Left cardiac atrium (tissue), 4 donors: ENCODE results near the gene TSHZ2. TPM values are rescaled to one million over a fixed set of nuclear protein-coding genes. Genes with fewer than 3 reads are reported as not detected.
A peak's percentile ranks its signal among the peaks of the same experiment; 100 is the strongest.
"Not testable (repeated sequence)": the region's sequence is repeated elsewhere in the genome, so short reads cannot be mapped to it uniquely, and the experiment has no call there.

Experiments used
- ATAC-seq, 2 donors: fragments of 200-7000 bp; cut with Tn5 transposase; one replicate each; pipeline ENCODE4 v1.9.1; 2020; ENCODE audit warnings: mild to moderate bottlenecking in 2 of 2, moderate library complexity in 2 of 2
- DNase-seq: peaks from one replicate; pipeline ENCODE4 v3.0.0-alpha.2; 2020
- intact Hi-C, 2 donors: fragments of 100-400 bp; cut with DNase I; formaldehyde crosslinking; loops; one replicate each; pipeline versions ENCODE4 v1.14.1 to v1.15.1; 2022 to 2023
- total RNA-seq, 2 donors: library from RNA; stranded (reverse); fragmentation: NEBNext Ultra II Directional; extraction: Animal tissue kit (Norgen Biotek cat#: 25700); gene quantifications; one replicate each; pipeline ENCODE4 v1.2.1, GENCODE V29; 2021
- donor health status: DM: no; HTN: yes; CAD: no.
- donor health status: DM: no; HTN: yes; CAD: no; lungs with severe emphysema.
- donor health status: DM: yes; HTN: yes; CAD: no.
- donor health status: Dilated cardiomyopathy.

The TSHZ2 gene
- total RNA-seq, 2 donors from 2014 or later = 12.0 to 12.6 TPM

DNA sequence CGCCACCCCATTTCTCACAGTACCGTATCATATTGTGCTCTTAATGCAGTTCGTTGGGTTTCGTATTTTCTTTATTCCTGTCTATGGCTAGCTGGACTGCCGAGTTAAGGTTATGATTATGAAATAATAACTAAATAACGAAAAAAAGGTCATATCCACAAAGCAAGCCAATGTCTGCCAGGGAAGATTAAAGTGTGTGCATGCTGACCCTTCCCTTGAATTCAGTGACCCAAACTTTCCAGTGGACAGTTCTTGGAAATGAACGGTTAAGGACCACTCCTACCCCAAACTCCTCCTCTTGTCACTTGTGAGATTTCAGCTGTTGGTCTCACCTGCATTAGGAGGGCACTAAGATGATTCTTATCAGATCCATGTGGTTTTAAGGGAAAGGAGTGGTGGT lies 449.9 kb downstream of the TSHZ2 start:
- no peak for DNase-seq
- intact Hi-C loops = no loop called here
- no peak for ATAC-seq

DNA sequence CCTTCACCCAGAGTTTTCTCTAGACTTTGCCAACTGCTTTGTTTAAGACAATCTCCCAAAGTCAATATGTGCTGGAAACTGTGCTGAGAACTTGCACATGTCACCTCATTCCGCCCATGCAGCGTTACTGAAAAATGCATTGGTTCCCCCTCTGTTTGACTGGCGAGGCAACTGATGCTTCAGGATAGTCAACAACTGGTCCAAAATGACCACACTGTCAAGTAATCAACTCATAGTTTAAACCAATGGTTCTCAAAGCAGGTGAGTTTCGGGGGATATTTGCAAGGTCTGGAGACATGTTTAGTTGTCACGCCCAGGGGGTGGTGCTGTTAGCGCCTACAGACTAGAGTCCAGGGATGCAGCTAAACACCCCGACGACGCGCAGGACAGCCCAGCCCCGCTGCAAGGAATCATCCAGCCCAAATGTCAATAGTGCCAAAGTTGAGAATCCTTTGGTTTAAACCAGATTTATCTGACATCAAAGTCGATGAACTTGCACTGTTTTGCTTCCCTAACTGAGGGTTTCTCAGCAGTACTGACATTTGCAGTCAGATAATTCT lies 451.5 kb downstream of the TSHZ2 start:
- intact Hi-C loops = no loop called here
- no peak for ATAC-seq

DNA sequence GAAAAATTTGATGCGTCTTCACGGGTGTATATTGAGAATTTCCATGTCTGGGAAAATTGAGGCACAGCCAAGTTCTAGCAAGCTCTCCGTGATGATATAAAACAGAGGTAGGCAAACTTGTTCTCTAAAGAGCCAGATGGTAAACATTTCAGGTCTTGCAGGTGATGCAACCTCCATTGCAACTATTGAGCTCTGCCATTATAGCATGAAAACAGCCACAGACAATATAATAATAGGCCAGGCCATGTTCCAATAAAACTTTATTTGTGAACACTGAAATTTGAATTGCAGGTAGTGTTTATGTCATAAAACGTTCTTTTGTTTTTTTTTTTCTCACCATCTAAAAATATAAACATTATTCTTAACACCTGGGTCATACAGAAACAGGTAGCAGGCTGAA lies 453.3 kb downstream of the TSHZ2 start:
- intact Hi-C loops = no loop called here
- DNase-seq (no peak), ATAC-seq (no peak)

More for the DNA sequence above, 451.5 kb downstream of the TSHZ2 start:
- DNase-seq = no peak

DNA sequence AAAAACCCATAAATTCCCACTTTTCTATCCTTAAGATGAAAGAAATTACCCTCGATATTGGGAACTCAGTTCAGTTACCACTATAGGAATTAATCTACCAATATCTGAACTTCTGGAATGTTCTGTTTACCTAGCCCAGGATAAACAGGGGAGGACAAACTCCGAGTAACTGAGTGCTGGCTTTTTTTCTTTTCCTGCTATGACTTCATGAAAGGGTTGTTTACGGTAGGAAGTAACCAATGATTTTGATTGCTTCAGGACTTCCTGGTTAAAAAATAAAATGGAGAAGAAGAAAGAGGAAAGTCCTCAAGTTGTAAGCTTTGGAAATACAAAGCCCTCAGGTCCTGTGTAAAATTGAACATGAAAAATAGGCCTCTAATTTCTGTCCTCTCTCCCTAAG lies 453.8 kb downstream of the TSHZ2 start:
- intact Hi-C loops = no loop called here
- DNase-seq (no peak), ATAC-seq (no peak)

DNA sequence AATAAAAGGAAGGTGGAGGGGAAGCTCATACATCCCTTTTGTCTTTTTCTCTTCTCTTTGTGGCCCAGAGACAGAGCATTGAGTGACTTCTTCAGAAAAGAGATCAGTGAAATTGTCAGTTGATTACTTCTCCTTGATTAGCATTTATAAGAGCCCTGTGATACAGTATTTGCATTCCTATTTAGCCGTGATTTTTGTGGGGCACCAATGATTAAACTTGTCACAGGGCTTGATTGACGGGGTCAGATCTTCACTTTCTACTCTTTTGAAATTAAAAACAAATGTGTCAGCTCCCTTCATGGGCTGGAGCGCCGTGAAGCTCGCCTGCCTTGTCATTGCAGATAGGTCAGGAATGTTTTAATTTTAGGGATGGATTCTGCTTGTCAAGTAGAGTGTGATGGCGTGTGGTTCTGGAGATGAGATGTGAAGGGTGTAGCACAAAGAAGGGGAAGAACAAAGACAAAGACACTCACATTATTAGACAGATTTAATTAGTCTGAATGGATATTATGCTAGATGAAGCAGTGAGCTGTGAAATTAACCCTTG lies 454.7 kb downstream of the TSHZ2 start:
- DNase-seq (no peak), ATAC-seq (no peak)
- intact Hi-C loops = no loop called here

DNA sequence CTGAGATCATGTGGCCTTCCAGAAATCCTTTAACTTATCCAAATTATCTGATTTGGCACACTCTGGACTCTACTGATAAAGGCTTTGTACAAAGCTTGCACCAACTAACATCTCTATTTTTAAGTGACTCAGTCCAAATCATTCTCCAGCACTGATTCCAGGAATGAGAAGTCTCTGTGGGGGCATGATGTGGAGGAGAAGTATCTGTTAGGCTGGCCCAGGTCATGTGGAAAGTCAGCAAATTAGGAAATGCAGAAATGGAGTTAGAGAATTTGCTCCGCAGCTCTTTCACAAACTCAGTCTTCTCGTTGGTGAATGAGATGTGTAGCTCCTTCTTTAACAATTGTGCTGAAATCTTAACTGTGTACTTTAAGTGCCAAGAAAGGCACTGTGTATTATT lies 455.8 kb downstream of the TSHZ2 start:
- no peak for DNase-seq
- intact Hi-C loops = no loop called here
- ATAC-seq = no peak

DNA sequence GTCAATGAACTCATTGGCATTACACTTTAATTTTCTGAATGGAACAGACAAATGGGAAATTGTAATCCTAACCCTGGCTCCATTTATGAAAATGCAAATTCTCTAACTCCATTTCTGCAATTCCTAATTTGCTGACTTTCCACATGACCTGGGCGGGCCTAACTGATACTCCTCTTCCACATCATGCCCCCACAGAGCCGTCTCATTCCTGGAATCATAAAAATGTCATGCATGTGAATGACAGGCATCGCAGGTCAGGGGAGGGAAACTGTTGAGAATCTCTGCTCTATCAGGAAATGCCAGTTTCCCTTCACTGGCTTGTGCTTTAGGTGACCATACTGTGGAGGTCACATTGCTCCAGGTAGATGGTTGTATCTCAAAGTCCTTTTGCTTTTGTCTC lies 456.4 kb downstream of the TSHZ2 start:
- DNase-seq (no peak), ATAC-seq (no peak)
- intact Hi-C loops = no loop called here

DNA sequence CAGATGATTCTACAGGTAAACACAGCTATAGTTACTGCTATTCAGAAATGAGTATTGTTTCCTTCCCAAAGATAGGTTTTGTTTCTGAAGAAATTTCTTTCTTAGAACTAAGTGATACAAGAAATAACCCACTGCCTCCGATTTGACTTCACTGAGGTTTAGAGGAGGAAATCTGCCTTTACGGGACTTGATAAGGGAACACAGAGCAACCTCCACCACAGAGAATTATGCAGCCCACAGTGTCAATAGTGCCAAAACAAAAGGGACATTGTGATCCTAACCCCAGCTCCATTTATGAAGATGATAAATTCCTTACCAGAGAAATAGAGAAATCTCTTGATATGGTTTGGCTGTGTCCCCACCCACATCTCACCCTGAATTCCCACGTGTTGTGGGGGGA lies 456.8 kb downstream of the TSHZ2 start:
- no peak for DNase-seq
- intact Hi-C loops = no loop called here
- ATAC-seq = no peak

DNA sequence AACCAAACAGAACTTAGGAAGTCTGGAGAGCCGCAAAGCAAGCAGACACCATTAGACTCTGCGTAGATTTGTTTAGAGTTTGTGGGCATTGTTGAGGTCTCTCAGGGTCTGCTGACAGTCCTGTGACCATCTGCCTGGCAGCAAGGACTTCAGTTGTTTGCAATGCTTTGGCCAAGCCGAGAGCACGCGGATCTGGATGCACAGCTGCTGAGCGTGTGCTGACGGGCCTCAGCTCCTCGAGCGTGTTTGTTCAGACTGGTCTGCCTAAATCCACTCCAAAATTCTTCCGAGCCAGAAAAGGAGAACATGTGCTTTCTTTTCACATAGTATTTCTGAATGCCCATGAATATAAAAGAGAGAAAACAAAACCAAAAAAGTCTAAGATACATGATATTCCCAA lies 462.5 kb downstream of the TSHZ2 start:
- ATAC-seq = peak; percentile 57 to 59
- intact Hi-C loops = no loop called here

DNA sequence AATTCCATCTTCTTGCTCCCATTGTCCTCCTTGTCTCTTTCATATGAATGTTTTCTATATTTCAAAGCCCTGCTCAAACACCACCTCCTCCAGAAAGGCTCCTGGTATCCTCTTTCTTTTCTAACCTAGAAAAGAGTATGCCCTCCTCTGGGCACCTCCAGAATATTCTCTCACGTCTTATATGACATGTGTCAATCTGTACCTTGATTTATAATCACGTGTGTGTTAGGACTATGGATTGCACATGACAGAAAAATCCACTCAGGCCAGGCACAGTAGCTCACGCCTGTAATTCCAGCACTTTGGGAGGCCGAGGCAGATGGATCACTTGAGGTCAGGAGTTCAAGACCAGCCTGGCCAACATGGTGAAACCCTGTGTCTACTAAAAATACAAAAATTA lies 464.8 kb downstream of the TSHZ2 start:
- ATAC-seq, intact Hi-C loops, DNase-seq: not testable (repeated sequence)

More for the DNA sequence above, 462.5 kb downstream of the TSHZ2 start:
- DNase-seq = no peak

DNA sequence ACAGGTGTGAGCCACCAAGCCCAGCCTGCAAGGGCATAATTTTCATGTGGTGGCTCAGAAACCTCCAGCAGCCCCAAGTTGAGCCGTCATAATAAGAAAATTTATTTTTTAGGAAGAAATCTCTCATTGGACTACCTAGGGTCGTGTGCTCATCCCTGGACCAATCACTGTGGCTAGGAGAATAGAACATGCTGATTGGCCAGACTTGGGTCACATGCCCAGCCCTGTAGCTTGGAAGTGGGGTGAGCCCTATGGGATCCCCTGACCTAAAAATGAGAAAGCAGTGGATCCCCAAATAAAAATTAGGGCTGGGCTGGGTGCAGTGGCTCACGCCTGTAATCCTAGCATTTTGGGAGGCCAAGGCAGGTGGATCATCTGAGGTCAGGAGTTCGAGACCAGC lies 466.2 kb downstream of the TSHZ2 start:
- ATAC-seq = no peak
- intact Hi-C loops = no loop called here

DNA sequence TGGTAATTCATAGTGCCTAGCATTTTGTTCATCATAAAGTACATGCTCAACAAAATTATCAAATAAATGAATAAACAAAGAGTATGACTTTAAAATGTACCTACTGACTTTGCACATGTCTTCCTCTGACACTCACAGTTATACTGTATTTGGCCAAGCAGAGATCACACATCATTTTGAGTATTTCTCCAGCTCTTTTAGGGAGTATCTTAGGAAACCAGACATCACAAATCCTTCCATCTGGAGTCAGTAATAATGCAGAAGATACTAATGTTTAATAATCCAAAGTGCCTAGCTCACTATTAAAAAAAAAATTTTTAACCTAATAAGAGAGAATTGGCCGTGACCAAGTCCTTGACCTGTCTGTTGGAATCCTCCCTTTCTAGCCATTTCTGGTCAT lies 466.9 kb downstream of the TSHZ2 start:
- ATAC-seq (no peak), DNase-seq (no peak)
- intact Hi-C loops = no loop called here

More for the DNA sequence above, 466.2 kb downstream of the TSHZ2 start:
- DNase-seq = no peak

DNA sequence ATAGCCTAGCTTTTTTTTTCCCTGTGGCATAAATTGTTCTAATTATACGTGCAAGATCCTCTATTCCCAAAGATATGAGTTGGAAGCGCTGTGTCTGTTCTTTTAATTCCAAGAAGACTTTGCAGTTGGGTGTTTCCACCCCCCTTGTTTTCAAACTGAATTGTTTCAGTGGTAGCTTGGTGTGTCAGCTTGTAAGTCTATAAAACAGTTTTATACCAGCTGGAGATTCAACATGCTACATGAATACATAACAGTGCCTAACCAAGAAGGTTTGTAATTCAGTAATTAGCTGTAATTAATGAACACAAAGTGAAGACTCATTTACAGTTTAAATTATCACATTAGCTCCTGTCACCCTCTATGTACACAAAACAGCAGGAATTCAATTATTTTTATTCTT lies 467.5 kb downstream of the TSHZ2 start:
- intact Hi-C loops = no loop called here
- DNase-seq (no peak), ATAC-seq (no peak)

DNA sequence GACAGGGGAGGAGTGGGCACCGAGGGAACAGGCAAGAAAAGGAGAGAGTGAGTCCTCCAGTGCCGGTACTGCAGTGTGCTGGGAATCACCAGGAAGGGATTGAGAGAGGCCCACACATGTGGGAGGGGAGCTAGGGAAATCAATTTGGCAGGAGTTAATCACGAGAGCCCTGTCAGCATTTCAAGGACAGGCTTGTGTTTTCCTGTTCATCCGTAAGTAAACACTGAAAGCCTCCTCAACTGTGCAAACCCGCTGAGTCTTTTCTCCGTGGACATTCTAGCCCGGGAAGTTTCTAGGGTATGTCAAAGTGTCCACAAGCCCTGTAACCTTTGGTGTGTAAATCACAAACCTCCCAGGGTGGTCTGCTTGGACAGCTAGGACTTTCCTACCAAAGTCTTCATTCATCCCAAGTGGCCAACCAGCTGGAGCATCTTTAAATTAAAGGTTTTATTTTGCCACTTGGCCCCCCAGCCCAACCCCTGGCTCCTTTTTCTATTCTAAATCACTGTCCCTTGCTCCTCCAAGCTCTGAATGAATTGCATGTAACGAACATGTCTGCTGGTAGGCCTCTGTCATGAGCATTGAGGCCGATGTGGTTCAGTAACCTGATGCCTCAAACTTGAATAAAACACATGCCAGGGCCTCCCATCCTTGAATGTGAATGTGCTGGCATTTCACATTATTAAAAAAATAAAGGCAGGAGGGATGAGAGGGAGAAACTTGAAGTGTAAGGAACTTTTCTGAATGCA lies 472.4 kb downstream of the TSHZ2 start:
- peak; percentile 34 to 35 for ATAC-seq

DNA sequence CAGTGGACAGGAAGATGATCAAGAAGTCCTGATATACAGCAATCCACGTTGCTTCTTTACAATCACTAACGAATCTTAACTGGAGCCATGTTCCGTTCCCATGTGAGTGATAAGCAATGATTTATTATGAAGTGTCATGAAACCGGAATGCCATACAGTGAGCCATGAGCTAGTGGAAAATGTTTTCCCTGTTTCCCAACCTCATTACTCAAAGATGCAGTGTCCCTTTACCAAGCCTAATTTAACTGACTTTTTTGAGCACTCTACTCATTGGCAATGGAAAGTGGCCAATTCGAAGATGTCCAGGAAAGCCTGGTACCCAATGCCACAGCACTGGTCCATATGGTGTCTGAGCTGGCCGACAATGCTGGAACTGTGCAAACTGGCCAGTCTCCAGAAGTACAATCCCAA lies 473.2 kb downstream of the TSHZ2 start:
- DNase-seq = no peak
- intact Hi-C loops = no loop called here
- peak in 1 of 2 donors; percentile 27 for ATAC-seq

More for the DNA sequence above, 472.4 kb downstream of the TSHZ2 start:
- intact Hi-C loops = no loop called here
- no peak for DNase-seq

DNA sequence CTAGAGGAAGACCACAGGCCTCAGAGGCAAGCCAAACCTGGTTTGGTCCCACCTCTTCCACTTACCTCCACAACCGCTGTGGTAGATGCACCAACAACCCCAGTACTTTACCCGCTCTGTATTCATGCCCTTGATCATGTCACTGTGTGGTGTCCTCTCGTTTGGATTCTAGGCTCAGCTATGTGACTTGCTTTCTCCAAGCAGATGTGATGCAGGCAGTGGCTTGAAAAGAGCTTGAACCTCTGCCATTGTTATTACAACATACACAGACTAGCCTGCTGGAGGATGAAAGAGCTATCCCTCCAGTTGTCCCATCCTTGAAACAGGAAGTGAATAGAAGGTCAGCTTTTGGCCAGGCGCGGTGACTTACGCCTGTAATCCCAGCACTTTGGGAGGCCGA lies 473.8 kb downstream of the TSHZ2 start:
- ATAC-seq (no peak), DNase-seq (no peak)
- intact Hi-C loops = no loop called here

DNA sequence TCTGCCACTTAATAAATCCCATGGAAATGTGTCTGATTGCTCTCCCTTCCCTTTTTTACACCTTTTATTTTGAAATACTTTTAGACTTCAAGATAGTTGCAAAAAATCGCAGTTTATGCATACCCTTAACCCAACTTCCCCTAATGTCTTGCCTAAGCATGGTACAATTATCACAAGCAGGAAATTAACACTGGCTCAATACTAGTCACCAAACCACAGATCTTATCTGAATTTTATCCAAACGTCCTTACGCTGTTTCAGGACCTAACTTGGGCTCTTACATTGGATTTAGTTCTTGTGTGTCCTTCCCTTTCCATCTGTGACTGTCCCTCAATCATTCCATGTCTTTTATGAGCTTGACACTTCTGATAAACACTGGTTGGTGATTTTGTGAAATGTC lies 475.2 kb downstream of the TSHZ2 start:
- intact Hi-C loops = no loop called here
- DNase-seq = no peak
- ATAC-seq = no peak

DNA sequence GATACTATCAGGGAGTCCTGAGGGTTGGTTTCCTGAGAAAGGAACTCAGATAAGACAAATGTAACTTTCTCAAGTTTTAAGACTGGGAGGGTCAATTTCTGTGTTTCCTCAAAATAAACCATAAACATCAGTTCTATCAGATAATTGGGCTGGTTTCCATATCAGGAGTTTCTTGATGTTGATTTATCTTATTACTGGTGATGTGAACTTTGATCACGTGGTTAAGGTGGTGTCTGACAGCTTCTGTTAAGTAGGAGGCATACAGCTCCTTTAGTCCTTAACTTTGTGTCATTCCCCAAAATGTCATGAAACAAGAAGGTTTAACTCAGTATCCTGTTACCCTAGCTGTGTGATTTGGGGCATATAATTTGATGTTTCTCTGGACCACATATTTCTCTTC lies 476.3 kb downstream of the TSHZ2 start:
- ATAC-seq = no peak
- no peak for DNase-seq
- intact Hi-C loops = no loop called here

DNA sequence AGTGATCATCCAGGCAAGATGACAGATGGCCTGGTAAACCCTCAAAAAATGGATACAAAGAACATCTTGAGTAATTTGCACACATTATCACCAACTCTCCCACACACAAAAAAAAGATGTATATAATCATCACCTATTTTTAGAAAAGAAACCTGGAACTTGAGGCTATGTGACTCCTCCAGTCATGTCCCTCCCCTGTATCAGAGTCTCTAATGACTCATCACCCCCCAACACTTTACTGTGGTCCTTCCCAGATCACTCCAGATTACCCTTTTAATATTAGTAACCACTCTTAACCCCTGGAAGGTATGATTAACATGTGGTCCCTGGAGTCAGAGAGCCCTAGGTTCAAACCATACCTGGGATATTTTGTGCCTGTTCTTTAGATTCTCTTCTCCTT lies 476.7 kb downstream of the TSHZ2 start:
- intact Hi-C loops = no loop called here
- ATAC-seq (no peak), DNase-seq (no peak)

DNA sequence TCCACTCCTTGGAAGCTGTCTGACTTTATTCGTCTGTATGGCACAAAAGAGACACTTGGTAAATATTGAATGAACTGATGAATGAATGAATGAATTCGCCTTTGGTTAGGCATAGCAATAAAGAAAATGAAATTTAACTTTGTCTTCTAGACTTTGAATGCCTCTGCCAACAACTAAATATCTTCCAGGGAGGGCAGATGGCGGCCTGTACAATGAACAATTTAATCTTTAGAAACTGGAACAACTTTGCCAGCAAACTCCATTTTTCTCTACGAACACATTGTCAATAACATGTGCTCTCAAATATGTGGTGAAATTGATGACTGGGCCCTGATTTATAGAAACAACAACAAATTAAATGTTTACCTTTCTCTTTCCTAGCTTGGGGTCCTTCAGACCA lies 480.9 kb downstream of the TSHZ2 start:
- ATAC-seq = no peak
- intact Hi-C loops = no loop called here
- no peak for DNase-seq

DNA sequence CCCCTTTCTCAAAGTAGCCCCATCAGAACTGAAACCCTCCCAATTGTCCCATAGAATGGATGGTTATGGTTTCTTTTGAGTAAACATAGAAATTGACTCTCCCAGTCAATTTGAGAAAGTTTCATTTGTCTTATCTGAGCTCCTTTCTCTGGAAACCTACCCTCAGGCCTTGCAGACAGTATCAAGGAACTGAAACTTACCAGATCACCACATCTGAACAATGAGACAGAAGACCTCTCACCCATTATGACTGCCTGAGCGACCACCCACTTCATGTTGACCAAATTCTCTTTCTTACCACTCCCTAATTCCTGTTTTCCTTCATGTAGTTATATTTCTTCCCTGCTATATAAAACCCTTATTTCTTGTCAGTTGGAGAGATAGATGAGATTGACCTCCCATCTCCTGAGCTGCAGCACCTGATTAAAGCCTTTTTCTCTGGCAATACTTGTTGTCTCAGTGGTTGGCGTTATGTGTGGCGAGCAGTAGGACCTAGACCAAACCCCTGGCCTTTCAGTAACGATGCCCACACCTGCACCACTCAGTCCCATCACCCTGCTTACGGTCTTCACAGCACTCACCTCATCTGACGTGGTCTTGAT lies 482.6 kb downstream of the TSHZ2 start:
- intact Hi-C loops = no loop called here
- no peak for DNase-seq
- no peak for ATAC-seq
